Stimulated activated CD4-positive, alpha-beta T cell treated with anti-CD3 and anti-CD28 coated beads, Interleukin-12 subunit alpha, Interleukin-12 subunit beta, amount 100 ng/mL, for 24 hours (primary cell): Measurements from ENCODE around the gene AHCYL2.
"Not testable (repeated sequence)": the region's sequence is repeated elsewhere in the genome, so short reads cannot be mapped to it uniquely, and the experiment has no call there.

Source experiments
- DNase-seq, 2 experiments: peaks; one replicate each; pipeline ENCODE4 v3.0.0-alpha.2; 2020; ENCODE audit warnings: low read depth in 2 of 2

The AHCYL2 gene

GRCh38 chr7:129453510-129454248 lies 228.8 kb downstream of the AHCYL2 start:
- DNase-seq, result no peak

- no peak for DNase-seq
Measured at GRCh38 chr7:129454249-129454551, 229.4 kb downstream of the AHCYL2 start.

- DNase-seq, result no peak
Measured at GRCh38 chr7:129456421-129456820, 231.6 kb downstream of the AHCYL2 start.

- no peak for DNase-seq
Measured at GRCh38 chr7:129457101-129457500, 232.3 kb downstream of the AHCYL2 start.

GRCh38 chr7:129458171-129458570 lies 233.3 kb downstream of the AHCYL2 start:
- no peak for DNase-seq

- no peak for DNase-seq
Measured at GRCh38 chr7:129461809-129462208, 237.0 kb downstream of the AHCYL2 start.

- no peak for DNase-seq
Measured at GRCh38 chr7:129462420-129462819, 237.6 kb downstream of the AHCYL2 start.

- no peak for DNase-seq
Measured at GRCh38 chr7:129464194-129464593, 239.4 kb downstream of the AHCYL2 start.

- no peak for DNase-seq
Measured at GRCh38 chr7:129465080-129465479, 240.2 kb downstream of the AHCYL2 start.

- no peak for DNase-seq
Measured at GRCh38 chr7:129466796-129467195, 242.0 kb downstream of the AHCYL2 start.

- no peak for DNase-seq
Measured at GRCh38 chr7:129468087-129468486, 243.3 kb downstream of the AHCYL2 start.

GRCh38 chr7:129468547-129468946 lies 243.7 kb downstream of the AHCYL2 start:
- no peak for DNase-seq

GRCh38 chr7:129469930-129470329 lies 245.1 kb downstream of the AHCYL2 start:
- no peak for DNase-seq

GRCh38 chr7:129470411-129470810 lies 245.6 kb downstream of the AHCYL2 start:
- DNase-seq, result no peak

- DNase-seq, result no peak
Measured at GRCh38 chr7:129471402-129471827, 246.6 kb downstream of the AHCYL2 start.

GRCh38 chr7:129475931-129476330 lies 251.1 kb downstream of the AHCYL2 start:
- not testable (repeated sequence) for DNase-seq

- DNase-seq, result not testable (repeated sequence)
Measured at GRCh38 chr7:129476398-129476797, 251.6 kb downstream of the AHCYL2 start.
